Endothelial cell of umbilical vein (primary cell): ENCODE measurements around the gene PDCD11.

Experiments
- CTCF ChIP-seq, 2 donors: IDR thresholded peaks; 1 replicate in 1 of 2; 2 replicates in 1 of 2; pipeline ENCODE4 v1.5.1; 2011; ENCODE audit warnings: low read length in 2 of 2, mild to moderate bottlenecking in 2 of 2, moderate library complexity in 2 of 2, control low read depth in 1 of 2, inconsistent platforms in 1 of 2, low read depth in 1 of 2; ENCODE audit not compliant: insufficient read depth in 1 of 2; ENCODE audit errors: extremely low read depth in 1 of 2
- EZH2 ChIP-seq: IDR thresholded peaks from 2 replicates; pipeline ENCODE4 v1.6.1; 2012; ENCODE audit warnings: borderline replicate concordance, low read depth, mild to moderate bottlenecking, moderate library complexity, low read length, inconsistent platforms; ENCODE audit not compliant: severe bottlenecking
- FOS ChIP-seq: IDR thresholded peaks from 2 replicates; pipeline ENCODE4 v1.6.1; 2011; ENCODE audit warnings: mild to moderate bottlenecking, low read length, moderate library complexity, borderline replicate concordance; ENCODE audit not compliant: insufficient read depth
- JUN ChIP-seq: IDR thresholded peaks from 2 replicates; pipeline ENCODE4 v1.6.1; 2011; ENCODE audit warnings: borderline replicate concordance, low read depth; ENCODE audit not compliant: insufficient read length, insufficient read depth
- MYC ChIP-seq: IDR thresholded peaks from one replicate; pipeline ENCODE4 v1.6.1; 2011; ENCODE audit warnings: mild to moderate bottlenecking, low read depth, low read length
- POLR2A ChIP-seq: IDR thresholded peaks from 2 replicates; pipeline ENCODE4 v1.6.1; 2012; ENCODE audit warnings: low read depth, mild to moderate bottlenecking, control low read depth, low read length
- POLR2AphosphoS5 ChIP-seq: IDR thresholded peaks from 2 replicates; pipeline ENCODE4 v1.6.1; 2012; ENCODE audit warnings: low read depth, mild to moderate bottlenecking, control low read depth, low read length, moderate library complexity; ENCODE audit not compliant: insufficient read depth
- TF ChIP-seq, protein P1 (sequence below): IDR thresholded peaks from 2 replicates; pipeline ENCODE4 v1.6.1; 2011; ENCODE audit not compliant: insufficient read depth, insufficient read length

DNA sequence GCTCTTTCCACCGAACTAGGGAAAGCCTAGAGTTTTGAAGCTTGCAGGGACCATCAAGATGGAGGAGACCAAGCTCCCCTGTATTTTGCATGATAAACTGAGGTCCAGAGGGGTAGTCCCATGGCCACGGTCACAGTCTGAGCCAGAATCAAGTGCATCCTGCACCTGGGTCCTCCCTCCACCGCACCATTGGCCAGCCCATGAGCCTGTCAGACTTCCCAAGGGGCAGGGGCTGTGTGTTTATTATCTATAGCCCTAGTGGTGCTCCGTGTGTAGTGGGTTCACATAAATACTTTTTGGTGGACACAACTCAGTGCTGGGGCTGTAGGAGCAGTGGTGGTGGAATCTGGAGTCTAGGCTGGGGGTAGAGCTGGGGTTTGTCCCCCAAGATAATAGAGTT lies 79.0 kb downstream of the PDCD11 start:
- TF ChIP-seq CTCF (IDR thresholded peaks at IDR 0.05; ENCODE audit: extremely low read depth in 1 of 2, insufficient read depth in 1 of 2, low read depth in 1 of 2, low read length in 2 of 2) (no peak), POLR2AphosphoS5 (no peak), EZH2 (no peak), POLR2A (no peak), JUN (no peak), MYC (no peak), FOS (no peak)
- TF ChIP-seq, protein P1, sequence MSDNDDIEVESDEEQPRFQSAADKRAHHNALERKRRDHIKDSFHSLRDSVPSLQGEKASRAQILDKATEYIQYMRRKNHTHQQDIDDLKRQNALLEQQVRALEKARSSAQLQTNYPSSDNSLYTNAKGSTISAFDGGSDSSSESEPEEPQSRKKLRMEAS: no peak
